GM18526 (cell line): Measurements from ENCODE around the gene SLC5A4.

Experiments
- POLR2A ChIP-seq: IDR thresholded peaks from 3 replicates; pipeline ENCODE4 v1.6.1; 2011; ENCODE audit not compliant: insufficient read length; ENCODE audit errors: extremely low read depth

The SLC5A4 gene

DNA sequence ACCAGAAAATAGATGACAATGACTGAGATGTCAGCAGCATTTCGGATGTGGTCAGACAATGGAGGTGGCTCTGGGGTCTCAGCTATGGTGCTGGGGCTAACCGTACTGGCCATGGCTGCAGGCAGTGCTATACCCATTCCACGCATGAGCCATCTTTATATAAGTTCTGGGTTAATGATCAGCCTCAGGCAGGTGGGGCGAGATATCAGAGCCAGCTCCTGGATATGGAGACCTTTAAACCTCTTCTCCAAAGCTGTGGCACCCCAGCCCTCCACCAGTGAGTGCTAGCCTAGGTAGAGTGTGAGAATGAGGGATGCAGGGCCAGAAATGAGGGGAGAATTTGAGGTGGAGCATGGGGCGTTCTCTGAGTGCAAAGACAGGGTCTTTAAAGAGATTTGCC is at the start of gene SLC5A4:
SLC5A4 (minus strand) TSS at position 131 of the 400 bp plus-strand sequence; CDS start at position 113, 18 bp downstream.
- TF ChIP-seq POLR2A = no peak

DNA sequence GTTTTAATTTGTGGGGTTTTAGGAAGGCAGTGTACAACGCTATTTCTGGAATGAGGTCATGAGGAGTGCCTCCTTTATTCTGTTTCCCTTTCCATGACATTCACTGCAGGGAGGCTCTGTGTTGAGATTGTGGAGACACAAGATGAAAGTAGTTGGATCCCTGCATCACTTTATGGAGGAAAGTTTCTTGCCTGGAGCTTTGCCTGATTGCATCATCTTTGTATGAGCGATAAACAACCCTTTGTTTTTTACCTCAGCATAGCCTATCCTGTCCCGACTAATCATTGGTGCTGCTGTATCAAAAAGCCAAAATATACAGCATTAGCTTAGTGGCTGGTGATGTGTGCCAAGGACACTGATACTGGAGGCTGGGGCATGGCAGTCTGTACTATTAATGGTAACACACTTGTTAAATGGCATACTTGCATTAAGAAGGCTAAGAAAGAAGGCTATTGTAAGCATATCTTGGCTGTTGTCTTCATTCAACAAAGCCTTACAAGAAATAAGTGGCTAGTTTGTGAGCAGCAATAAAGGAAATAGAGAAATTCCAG is 31.2 kb upstream of the SLC5A4 start:
- no peak for TF ChIP-seq POLR2A

GRCh38 chr22:32281072-32281471 is 25.9 kb upstream of the SLC5A4 start:
- no peak for TF ChIP-seq POLR2A

DNA sequence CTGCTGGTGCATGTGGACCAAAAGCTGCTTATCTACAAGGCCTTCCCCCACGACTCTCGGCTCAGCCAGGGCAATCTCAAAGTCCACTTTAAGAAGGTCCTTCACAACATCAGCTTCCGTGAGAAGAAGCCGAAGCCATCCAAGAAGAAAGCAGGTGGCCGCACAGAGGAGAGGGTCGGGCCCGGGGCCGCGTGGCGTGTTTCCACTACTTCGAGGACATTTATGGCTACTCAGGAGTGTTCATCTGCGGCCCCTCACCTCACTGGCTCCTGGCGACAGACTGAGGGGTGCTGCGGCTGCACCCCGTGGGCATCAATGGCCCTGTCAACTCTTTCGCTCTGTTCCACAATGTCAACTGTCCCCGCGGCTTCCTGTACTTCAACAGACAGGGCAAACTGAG is 16.2 kb upstream of the SLC5A4 start:
- no peak for TF ChIP-seq POLR2A

GRCh38 chr22:32270641-32271369 is 15.7 kb upstream of the SLC5A4 start:
- no peak for TF ChIP-seq POLR2A

- no peak for TF ChIP-seq POLR2A
Observed at GRCh38 chr22:32269316-32269715, 14.2 kb upstream of the SLC5A4 start.

- TF ChIP-seq POLR2A = no peak
Observed at GRCh38 chr22:32267011-32267410, 11.9 kb upstream of the SLC5A4 start.

DNA sequence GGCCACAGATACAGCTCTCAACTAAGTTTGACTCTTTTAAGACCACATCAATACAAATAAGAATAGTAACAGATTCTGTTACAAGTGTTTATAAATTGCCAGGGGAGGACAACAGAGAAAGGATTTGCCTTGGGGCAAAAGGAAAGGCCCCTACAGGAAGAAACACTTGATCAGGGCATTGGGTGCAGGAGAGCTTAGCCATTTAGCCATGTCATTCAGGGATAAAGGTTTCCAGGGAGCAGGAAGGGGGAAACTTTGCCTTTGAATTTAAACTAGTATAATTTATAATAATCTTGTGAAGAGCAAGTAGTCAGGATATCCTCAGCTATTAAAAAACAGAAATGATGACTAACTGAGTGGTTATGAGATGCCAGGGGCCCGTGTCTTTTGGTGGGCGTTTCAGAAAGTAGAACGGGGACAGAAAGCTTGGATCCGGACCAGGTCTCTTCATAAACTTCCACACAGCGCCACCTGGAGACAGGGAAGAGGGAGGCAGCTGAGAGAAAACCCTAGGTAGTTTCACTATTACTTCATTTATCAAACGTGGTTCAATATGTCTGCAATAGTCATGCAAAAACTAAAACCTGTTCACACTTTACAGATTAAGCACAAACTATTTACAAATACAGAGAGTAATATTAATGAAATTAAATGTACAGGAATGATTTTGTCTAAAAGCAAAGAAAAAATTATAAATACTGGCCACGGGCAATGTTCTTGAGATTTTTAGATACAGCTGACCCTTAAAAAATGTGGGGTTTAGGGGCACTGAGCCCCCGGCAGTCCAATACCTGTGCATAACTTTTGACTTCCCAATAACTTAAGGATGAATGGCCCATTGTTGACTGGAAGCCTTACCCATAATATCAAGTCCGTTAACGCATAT is 11.0 kb upstream of the SLC5A4 start:
- TF ChIP-seq POLR2A = no peak

- TF ChIP-seq POLR2A = no peak
Observed at GRCh38 chr22:32261306-32261705, 6.2 kb upstream of the SLC5A4 start.

DNA sequence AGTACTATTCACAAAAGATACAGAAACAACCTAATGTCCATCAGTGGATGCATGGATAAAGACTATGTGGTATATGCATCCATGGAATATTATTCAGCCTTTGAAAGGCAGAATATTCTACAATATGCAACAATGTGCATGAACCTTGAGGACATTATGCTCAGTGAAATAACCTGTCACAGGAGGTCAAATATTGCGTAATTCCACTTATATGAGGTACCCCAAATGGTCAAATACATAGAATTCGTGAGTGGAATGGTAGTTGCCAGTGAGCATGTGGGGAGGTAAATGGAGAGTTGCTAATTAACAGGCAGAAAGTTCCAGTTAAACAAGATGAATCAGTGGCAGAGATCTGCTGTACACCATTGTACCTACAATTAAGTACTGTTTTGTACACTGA is 3.6 kb upstream of the SLC5A4 start:
- no peak for TF ChIP-seq POLR2A

GRCh38 chr22:32255726-32256125 is 579 bp upstream of the SLC5A4 start:
- no peak for TF ChIP-seq POLR2A

GRCh38 chr22:32249231-32249630 is 5.9 kb downstream of the SLC5A4 start:
- no peak for TF ChIP-seq POLR2A

DNA sequence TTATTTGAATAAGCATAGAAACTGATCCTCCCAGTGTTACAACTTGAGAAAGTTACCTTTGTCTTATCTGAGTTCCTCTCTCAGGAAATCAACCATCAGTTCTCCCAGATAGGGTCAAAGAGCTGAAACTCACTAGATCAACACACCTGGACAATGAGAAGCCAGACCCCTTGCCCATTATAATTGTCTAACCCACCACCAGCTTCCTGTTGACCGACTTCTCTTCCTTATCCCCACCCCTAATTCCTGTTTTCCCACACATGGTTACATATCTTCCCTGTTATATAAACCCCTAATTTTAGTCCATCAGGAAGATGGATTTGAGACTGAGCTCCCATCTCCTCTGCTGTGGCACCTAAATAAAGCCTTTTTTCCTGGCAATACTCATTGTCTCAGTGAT is 6.9 kb downstream of the SLC5A4 start:
- TF ChIP-seq POLR2A = no peak

DNA sequence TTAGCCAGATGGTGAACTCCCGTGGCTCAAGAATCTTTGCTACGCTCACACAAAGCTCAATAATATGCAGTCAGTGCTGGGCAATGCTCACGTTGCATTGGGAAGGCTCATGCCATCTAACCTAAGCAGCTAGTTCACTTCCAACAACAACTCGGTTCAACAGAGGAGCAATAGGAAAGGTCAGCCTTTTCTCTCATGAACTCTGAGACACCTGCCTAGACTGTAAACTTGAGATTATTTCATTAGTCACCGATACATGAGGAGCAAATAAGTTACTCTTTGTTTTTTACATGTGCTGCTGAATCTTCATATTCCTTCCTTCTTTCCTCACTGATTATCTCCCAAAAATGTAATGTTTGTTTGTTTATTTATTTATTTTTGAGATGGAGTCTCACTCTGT is 9.0 kb downstream of the SLC5A4 start:
- TF ChIP-seq POLR2A = no peak

- TF ChIP-seq POLR2A = no peak
Observed at GRCh38 chr22:32245042-32245441, 10.1 kb downstream of the SLC5A4 start.

GRCh38 chr22:32244547-32244946 is 10.6 kb downstream of the SLC5A4 start:
- no peak for TF ChIP-seq POLR2A

DNA sequence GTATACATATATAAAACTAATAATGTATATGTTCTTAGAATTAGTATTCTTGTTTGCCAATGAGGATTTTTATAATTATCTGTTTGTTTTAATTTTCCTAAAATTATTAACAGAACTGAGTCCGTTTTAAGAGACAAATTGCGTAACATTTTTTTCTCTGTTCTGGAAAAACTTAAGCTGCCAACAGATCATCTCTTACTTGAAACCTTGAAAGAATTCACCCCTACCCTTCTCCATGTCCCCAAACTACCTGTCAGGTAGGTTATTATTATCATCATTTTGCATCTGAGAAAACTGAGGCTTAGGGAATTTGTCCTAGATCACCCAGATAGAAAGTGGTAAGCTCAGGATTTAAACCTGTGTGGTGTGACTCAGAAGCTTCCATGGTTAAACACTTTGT is 14.7 kb downstream of the SLC5A4 start:
- no peak for TF ChIP-seq POLR2A

GRCh38 chr22:32237906-32238305 is 17.2 kb downstream of the SLC5A4 start:
- TF ChIP-seq POLR2A = no peak
